GM19324 (cell line): ENCODE measurements around the gene EBF3.

ENCODE experiments used
- ATAC-seq: cut with Tn5 transposase; IDR thresholded peaks from one replicate; pipeline ENCODE4 v1.9.1; 2021; ENCODE audit warnings: mild to moderate bottlenecking, moderate library complexity; ENCODE audit not compliant: unreplicated experiment, low FRiP score

Gene EBF3

GRCh38 chr10:129842031-129842430 is 122.0 kb downstream of the EBF3 start:
- no peak for ATAC-seq

GRCh38 chr10:129841590-129841989 is 122.5 kb downstream of the EBF3 start:
- no peak for ATAC-seq

- ATAC-seq: no peak
Measured at GRCh38 chr10:129841071-129841470, 123.0 kb downstream of the EBF3 start.

- ATAC-seq: no peak
Measured at GRCh38 chr10:129840196-129840590, 123.9 kb downstream of the EBF3 start.

- ATAC-seq: no peak
Measured at GRCh38 chr10:129839285-129840195, 124.5 kb downstream of the EBF3 start.

- ATAC-seq: no peak
Measured at GRCh38 chr10:129838794-129839193, 125.3 kb downstream of the EBF3 start.

GRCh38 chr10:129837909-129838582 is 126.0 kb downstream of the EBF3 start:
- ATAC-seq: no peak

- ATAC-seq: no peak
Measured at GRCh38 chr10:129836253-129836652, 127.8 kb downstream of the EBF3 start.

GRCh38 chr10:129833994-129834739 is 129.9 kb downstream of the EBF3 start:
- ATAC-seq: no peak

GRCh38 chr10:129833468-129833950 is 130.6 kb downstream of the EBF3 start:
- no peak for ATAC-seq

GRCh38 chr10:129832573-129833467 is 131.3 kb downstream of the EBF3 start:
- no peak for ATAC-seq

GRCh38 chr10:129831150-129831549 is 132.9 kb downstream of the EBF3 start:
- no peak for ATAC-seq

GRCh38 chr10:129825826-129826225 is 138.2 kb downstream of the EBF3 start:
- no peak for ATAC-seq

GRCh38 chr10:129825221-129825620 is 138.9 kb downstream of the EBF3 start:
- no peak for ATAC-seq

GRCh38 chr10:129820451-129820850 is 143.6 kb downstream of the EBF3 start:
- ATAC-seq: no peak

GRCh38 chr10:129816656-129817045 is 147.4 kb downstream of the EBF3 start:
- ATAC-seq: no peak

GRCh38 chr10:129815898-129816655 is 148.0 kb downstream of the EBF3 start:
- ATAC-seq: no peak

- ATAC-seq: no peak
Measured at GRCh38 chr10:129814681-129815646, 149.1 kb downstream of the EBF3 start.
